ENCODE measurements around the gene SPATS2. TPM values are rescaled to one million over a fixed set of nuclear protein-coding genes. Genes with fewer than 3 reads are reported as not detected.
A peak's percentile ranks its signal among the peaks of the same experiment; 100 is the strongest.

SPATS2 gene
- total RNA-seq, 1 donor from 2014 or later, result 18.2 TPM

DNA sequence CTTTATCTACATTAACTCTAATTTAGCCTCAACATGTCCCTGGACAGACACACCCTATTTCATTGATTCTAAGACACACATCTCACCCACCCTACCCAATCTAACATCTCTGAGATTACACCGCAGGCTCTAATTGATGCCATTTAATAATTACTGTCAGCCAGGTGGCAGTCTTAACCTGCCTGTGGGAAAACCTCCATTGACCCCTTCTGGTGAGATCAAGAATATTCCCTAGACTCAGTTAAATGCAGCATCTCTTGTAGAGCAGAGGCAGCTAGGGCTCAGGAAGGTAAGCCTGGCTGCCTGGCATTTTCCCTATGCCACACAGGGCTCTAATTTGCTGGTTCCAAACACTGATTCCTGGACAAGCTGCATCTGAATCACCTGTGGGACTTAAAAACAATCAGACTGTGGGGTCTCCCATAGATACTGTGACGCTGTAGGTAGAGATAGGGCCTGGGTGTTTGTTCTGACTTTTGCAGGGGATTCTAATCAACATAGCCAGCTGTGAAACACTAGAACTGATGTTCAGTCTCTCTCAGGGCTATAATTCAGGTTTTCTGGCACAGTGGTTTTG lies 186.3 kb downstream of the SPATS2 start:
- H3K27me3 ChIP-seq (ENCODE audit: control insufficient read depth, insufficient read depth, low read length), result peaks cover 26% of the 10 kb centered on the region
- TF ChIP-seq, protein P1, sequence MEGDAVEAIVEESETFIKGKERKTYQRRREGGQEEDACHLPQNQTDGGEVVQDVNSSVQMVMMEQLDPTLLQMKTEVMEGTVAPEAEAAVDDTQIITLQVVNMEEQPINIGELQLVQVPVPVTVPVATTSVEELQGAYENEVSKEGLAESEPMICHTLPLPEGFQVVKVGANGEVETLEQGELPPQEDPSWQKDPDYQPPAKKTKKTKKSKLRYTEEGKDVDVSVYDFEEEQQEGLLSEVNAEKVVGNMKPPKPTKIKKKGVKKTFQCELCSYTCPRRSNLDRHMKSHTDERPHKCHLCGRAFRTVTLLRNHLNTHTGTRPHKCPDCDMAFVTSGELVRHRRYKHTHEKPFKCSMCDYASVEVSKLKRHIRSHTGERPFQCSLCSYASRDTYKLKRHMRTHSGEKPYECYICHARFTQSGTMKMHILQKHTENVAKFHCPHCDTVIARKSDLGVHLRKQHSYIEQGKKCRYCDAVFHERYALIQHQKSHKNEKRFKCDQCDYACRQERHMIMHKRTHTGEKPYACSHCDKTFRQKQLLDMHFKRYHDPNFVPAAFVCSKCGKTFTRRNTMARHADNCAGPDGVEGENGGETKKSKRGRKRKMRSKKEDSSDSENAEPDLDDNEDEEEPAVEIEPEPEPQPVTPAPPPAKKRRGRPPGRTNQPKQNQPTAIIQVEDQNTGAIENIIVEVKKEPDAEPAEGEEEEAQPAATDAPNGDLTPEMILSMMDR (IDR thresholded peaks at IDR 0.05; ENCODE audit: insufficient read depth, low read length, poor library complexity, severe bottlenecking), result peak; percentile 78
- no peak overlapping the region for H3K4me3 ChIP-seq (ENCODE audit: low read depth, low read length)
- H3K36me3 ChIP-seq (ENCODE audit: control insufficient read depth, insufficient read depth, low read length), result peaks cover 1% of the 10 kb centered on the region
- DNase-seq (ENCODE audit: low read depth), result no peak

DNA sequence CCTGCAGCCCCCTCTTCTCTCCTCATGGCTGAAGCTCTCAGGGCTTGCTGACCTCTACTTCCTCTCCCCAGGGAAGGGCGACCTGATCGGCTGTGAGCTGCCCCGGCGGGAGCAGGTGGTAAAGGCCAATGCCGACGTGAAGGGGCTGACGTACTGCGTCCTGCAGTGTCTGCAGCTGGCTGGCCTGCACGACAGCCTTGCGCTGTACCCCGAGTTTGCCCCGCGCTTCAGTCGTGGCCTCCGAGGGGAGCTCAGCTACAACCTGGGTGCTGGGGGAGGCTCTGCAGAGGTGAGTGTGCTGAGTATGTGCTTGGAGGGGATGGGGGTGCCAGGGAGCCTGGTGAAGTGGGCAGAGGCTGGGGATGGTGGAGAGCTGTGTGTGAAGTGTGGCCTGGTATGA lies 187.0 kb downstream of the SPATS2 start:
- DNase-seq (ENCODE audit: low read depth), result no peak
- Histone ChIP-seq H3K4me3 (ENCODE audit: low read depth, low read length) (no peak overlapping the region), H3K27me3 (ENCODE audit: control insufficient read depth, insufficient read depth, low read length) (peaks cover 19% of the 10 kb centered on the region), H3K36me3 (ENCODE audit: control insufficient read depth, insufficient read depth, low read length) (peaks cover 1% of the 10 kb centered on the region)
- TF ChIP-seq, protein P1 (IDR thresholded peaks at IDR 0.05; ENCODE audit: insufficient read depth, low read length, poor library complexity, severe bottlenecking), result no peak

DNA sequence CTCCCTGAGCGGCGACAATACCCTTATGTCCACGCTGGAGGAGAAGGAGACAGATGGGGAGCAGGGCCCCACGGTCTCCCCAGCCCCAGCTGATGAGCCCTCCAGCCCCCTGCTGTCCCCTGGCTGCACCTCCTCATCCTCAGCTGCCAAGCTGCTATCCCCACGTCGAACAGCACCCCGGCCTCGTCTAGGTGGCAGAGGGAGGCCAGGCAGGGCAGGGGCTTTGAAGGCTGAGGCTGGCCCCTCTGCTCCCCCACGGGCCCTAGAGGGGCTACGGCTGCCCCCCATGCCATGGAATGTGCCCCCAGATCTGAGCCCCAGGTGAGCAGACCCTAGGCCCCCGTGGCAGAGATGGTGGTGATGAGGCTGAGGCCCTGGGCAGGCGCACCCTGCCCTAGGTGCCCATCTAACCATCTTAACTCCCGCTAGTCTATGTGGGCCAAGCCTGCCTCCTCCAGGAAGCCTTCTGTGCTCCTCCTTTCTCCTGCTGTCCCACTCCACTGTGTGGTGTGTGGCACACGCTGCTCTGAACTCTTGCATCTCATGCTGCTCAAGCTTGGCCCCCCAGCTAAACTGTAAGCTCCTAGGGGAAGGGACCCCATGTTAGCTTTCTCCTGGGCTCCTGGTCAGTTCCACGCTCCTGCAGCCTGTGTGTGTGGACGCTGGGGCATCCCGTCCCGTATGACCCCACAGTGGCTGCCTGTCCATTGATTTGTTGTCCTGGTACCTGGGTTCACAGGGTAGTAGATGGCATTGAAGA lies 188.5 kb downstream of the SPATS2 start:
- no peak for DNase-seq (ENCODE audit: low read depth)
- Histone ChIP-seq H3K36me3 (ENCODE audit: control insufficient read depth, insufficient read depth, low read length) (peaks cover 3% of the 10 kb centered on the region), H3K27me3 (ENCODE audit: control insufficient read depth, insufficient read depth, low read length) (peaks cover 6% of the 10 kb centered on the region), H3K4me3 (ENCODE audit: low read depth, low read length) (no peak overlapping the region)
- TF ChIP-seq, protein P1 (IDR thresholded peaks at IDR 0.05; ENCODE audit: insufficient read depth, low read length, poor library complexity, severe bottlenecking), result no peak

DNA sequence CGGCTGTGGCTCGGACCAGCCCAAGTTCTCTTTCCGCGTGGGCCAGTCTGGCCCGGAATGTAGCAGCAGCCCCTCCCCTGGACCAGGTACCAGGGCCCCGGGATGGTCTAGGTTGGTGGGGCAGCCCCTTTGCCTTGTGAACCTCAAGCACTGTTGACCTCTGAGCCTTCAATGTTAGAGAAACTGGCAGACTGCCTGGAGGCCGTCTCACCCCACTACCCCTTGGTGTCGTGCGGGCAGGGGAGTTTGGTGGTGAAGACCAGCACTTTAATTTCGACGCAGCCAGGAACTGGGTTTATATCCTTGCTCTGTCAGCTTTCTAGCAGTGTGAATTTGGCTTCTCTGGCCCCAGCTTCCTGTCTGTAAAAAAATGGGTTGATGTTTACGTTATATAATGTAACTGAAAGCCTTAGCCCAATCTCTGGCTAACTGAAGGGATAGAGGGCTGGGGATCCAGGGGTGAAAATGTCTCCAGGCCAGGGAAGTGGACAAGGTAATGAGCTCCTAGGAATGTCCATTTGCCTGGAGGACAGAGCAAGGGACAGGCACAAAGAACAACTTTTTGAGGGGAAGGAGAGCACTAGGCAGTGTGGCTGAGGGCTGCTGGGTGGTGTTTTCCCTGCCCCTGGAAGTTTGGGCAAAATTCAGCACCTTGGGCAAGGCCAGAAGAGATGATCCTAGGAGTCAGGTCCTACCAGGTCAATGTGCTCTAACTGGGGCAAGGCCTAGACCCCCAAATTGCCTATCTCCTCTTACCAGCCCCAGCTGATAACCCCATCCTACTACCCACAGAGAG lies 189.3 kb downstream of the SPATS2 start:
- H3K36me3 ChIP-seq (ENCODE audit: control insufficient read depth, insufficient read depth, low read length), result peaks cover 3% of the 10 kb centered on the region
- TF ChIP-seq, protein P1 (IDR thresholded peaks at IDR 0.05; ENCODE audit: insufficient read depth, low read length, poor library complexity, severe bottlenecking), result no peak

DNA sequence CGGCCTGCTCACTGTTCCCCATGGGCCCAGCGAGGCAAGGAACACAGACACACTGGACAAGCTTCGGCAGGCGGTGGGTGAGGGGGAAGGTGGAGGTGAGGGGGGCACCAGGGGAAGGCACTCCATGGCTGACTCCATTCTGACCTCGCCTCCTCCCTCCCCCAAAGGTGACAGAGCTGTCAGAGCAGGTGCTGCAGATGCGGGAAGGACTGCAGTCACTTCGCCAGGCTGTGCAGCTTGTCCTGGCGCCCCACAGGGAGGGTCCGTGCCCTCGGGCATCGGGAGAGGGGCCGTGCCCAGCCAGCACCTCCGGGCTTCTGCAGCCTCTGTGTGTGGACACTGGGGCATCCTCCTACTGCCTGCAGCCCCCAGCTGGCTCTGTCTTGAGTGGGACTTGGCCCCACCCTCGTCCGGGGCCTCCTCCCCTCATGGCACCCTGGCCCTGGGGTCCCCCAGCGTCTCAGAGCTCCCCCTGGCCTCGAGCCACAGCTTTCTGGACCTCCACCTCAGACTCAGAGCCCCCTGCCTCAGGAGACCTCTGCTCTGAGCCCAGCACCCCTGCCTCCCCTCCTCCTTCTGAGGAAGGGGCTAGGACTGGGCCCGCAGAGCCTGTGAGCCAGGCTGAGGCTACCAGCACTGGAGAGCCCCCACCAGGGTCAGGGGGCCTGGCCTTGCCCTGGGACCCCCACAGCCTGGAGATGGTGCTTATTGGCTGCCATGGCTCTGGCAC lies 190.1 kb downstream of the SPATS2 start:
- no peak for DNase-seq (ENCODE audit: low read depth)
- TF ChIP-seq, protein P1 (IDR thresholded peaks at IDR 0.05; ENCODE audit: insufficient read depth, low read length, poor library complexity, severe bottlenecking), result no peak
- Histone ChIP-seq H3K4me3 (ENCODE audit: low read depth, low read length) (no peak overlapping the region), H3K27me3 (ENCODE audit: control insufficient read depth, insufficient read depth, low read length) (no peaks in the 10 kb centered on the region), H3K36me3 (ENCODE audit: control insufficient read depth, insufficient read depth, low read length) (peaks cover 3% of the 10 kb centered on the region)

More for the DNA sequence above, 189.3 kb downstream of the SPATS2 start:
- Histone ChIP-seq H3K27me3 (ENCODE audit: control insufficient read depth, insufficient read depth, low read length) (peaks cover 4% of the 10 kb centered on the region), H3K4me3 (ENCODE audit: low read depth, low read length) (no peak overlapping the region)
- no peak for DNase-seq (ENCODE audit: low read depth)
